ENCODE results near the gene ARHGEF17.

DNA sequence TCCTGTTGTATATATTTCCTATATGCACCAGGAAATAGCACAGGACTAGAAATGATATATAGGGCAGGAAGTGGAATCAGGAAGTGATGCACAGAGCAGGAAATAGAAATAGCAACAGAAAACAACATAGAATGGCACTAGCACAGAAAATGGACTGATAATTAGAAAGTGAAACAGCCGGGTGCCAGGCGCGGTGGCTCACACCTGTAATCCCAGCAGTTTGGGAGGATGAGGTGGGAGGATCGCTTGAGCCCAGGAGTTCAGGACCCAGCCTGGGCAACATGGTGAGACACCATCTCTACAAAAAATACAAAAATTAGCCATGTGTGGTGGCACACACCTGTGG lies 58.2 kb downstream of the ARHGEF17 start:
- TF ChIP-seq, protein P1, sequence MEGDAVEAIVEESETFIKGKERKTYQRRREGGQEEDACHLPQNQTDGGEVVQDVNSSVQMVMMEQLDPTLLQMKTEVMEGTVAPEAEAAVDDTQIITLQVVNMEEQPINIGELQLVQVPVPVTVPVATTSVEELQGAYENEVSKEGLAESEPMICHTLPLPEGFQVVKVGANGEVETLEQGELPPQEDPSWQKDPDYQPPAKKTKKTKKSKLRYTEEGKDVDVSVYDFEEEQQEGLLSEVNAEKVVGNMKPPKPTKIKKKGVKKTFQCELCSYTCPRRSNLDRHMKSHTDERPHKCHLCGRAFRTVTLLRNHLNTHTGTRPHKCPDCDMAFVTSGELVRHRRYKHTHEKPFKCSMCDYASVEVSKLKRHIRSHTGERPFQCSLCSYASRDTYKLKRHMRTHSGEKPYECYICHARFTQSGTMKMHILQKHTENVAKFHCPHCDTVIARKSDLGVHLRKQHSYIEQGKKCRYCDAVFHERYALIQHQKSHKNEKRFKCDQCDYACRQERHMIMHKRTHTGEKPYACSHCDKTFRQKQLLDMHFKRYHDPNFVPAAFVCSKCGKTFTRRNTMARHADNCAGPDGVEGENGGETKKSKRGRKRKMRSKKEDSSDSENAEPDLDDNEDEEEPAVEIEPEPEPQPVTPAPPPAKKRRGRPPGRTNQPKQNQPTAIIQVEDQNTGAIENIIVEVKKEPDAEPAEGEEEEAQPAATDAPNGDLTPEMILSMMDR (IDR thresholded peaks at IDR 0.05; ENCODE audit: poor library complexity), result no peak
- TF ChIP-seq EZH2phosphoT487 (IDR thresholded peaks at IDR 0.05; ENCODE audit: low read depth, severe bottlenecking, unreplicated experiment), result no peak
- no peak for TF ChIP-seq EZH2 (IDR thresholded peaks at IDR 0.05; ENCODE audit: borderline replicate concordance)
